GM12801 (cell line): ENCODE results near the gene UNC5C.

Experiments used
- CTCF ChIP-seq: IDR thresholded peaks from one replicate; pipeline ENCODE4 v1.5.1; 2011; ENCODE audit warnings: control low read depth; ENCODE audit not compliant: insufficient read length; ENCODE audit errors: extremely low read depth

Gene UNC5C

GRCh38 chr4:95548738-95549245 lies at the start of gene UNC5C:
Gene UNC5C (minus strand): TSS chr4:95548973.
- no peak for TF ChIP-seq CTCF

- no peak for TF ChIP-seq CTCF
Measured at GRCh38 chr4:95596676-95597075, 47.9 kb upstream of the UNC5C start.

GRCh38 chr4:95594629-95595028 lies 45.9 kb upstream of the UNC5C start:
- TF ChIP-seq CTCF, result no peak

GRCh38 chr4:95594013-95594412 lies 45.2 kb upstream of the UNC5C start:
- TF ChIP-seq CTCF, result no peak

- no peak for TF ChIP-seq CTCF
Measured at GRCh38 chr4:95591278-95591677, 42.5 kb upstream of the UNC5C start.

- no peak for TF ChIP-seq CTCF
Measured at GRCh38 chr4:95590615-95591014, 41.8 kb upstream of the UNC5C start.

- no peak for TF ChIP-seq CTCF
Measured at GRCh38 chr4:95585016-95585695, 36.4 kb upstream of the UNC5C start.
